DND-41 (cell line): ENCODE data around the gene DISC1.

ENCODE experiments used
- EZH2 ChIP-seq: IDR thresholded peaks from 3 replicates; pipeline ENCODE4 v1.6.1; 2012; ENCODE audit warnings: borderline replicate concordance, low read depth, mild to moderate bottlenecking, moderate library complexity, low read length, inconsistent platforms; ENCODE audit not compliant: severe bottlenecking
- TF ChIP-seq, protein P1 (sequence below): IDR thresholded peaks from 2 replicates; pipeline ENCODE4 v1.5.1; 2012; ENCODE audit warnings: borderline replicate concordance, low read length, moderate library complexity, mild to moderate bottlenecking; ENCODE audit not compliant: poor library complexity, severe bottlenecking; ENCODE audit errors: extremely low read depth

DNA sequence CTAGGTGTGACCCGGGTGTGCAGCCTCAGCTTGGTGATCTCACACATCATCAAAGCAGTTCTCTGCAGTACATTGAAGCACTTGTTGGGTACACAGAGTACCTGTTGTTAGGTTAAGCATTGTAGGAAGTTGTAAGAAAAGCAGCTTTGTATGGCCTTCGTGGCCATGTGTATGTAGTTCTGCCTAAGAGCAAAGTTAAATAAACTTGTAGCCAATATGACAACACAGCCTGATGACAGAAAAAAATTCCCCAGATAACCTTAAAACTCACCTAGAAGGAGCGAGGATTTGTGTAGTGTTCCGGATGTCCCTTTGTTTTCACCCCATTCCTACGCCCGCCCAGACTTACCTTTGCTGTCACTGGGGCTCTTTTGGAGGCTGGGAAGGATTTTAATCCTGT lies 48.0 kb downstream of the DISC1 start:
- TF ChIP-seq, protein P1, sequence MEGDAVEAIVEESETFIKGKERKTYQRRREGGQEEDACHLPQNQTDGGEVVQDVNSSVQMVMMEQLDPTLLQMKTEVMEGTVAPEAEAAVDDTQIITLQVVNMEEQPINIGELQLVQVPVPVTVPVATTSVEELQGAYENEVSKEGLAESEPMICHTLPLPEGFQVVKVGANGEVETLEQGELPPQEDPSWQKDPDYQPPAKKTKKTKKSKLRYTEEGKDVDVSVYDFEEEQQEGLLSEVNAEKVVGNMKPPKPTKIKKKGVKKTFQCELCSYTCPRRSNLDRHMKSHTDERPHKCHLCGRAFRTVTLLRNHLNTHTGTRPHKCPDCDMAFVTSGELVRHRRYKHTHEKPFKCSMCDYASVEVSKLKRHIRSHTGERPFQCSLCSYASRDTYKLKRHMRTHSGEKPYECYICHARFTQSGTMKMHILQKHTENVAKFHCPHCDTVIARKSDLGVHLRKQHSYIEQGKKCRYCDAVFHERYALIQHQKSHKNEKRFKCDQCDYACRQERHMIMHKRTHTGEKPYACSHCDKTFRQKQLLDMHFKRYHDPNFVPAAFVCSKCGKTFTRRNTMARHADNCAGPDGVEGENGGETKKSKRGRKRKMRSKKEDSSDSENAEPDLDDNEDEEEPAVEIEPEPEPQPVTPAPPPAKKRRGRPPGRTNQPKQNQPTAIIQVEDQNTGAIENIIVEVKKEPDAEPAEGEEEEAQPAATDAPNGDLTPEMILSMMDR, result no peak
- no peak for TF ChIP-seq EZH2
